ENCODE data around the gene BEND5.

- TF ChIP-seq TERF1 (CRISPR knock-in tag; IDR thresholded peaks at IDR 0.05) (no peak), ZNF652 (CRISPR knock-in tag; IDR thresholded peaks at IDR 0.05; ENCODE audit: borderline replicate concordance, low read depth) (no peak), ZNF274 (CRISPR knock-in tag; IDR thresholded peaks at IDR 0.05) (no peak), CTCF (CRISPR knock-in tag; IDR thresholded peaks at IDR 0.05) (no peak), KDM5A (IDR thresholded peaks at IDR 0.05; ENCODE audit: borderline replicate concordance, low read length) (no peak), PAXIP1 (CRISPR knock-in tag; conservative IDR thresholded peaks at IDR 0.05) (no peak), RNF2 (conservative IDR thresholded peaks at IDR 0.05; ENCODE audit: low read depth) (no peak), SP4 (CRISPR knock-in tag; IDR thresholded peaks at IDR 0.05) (no peak), TRIM24 (CRISPR knock-in tag; IDR thresholded peaks at IDR 0.05) (no peak), TAF1 (CRISPR knock-in tag; IDR thresholded peaks at IDR 0.05) (no peak)
- TF ChIP-seq, protein P1, sequence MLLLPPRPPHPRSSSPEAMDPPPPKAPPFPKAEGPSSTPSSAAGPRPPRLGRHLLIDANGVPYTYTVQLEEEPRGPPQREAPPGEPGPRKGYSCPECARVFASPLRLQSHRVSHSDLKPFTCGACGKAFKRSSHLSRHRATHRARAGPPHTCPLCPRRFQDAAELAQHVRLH (CRISPR knock-in tag; IDR thresholded peaks at IDR 0.05; ENCODE audit: borderline replicate concordance, low read depth) = no peak
Observed at GRCh38 chr1:48735796-48736195, 40.9 kb downstream of the BEND5 start.

All from HepG2 (cell line).